Panc1 (cell line): ENCODE data around the gene P2RY2. TPM values are rescaled to one million over a fixed set of nuclear protein-coding genes. Genes with fewer than 3 reads are reported as not detected.
A peak's percentile ranks its signal among the peaks of the same experiment; 100 is the strongest.

Experiments used
- ATAC-seq: fragments of 200-7000 bp; cut with Tn5 transposase; 2 replicates; pipeline ENCODE4 v1.9.1; 2020; ENCODE audit warnings: mild to moderate bottlenecking, moderate library complexity
- BruUV-seq: library from RNA; stranded (reverse); fragments of 400-500 nt; replicated peaks from 2 replicates; lab custom pipeline; 2021; lab: Mats Ljungman, UMichigan
- CTCF ChIA-PET: fragments of 300-600 bp; sonication (Branson Sonifier 250); formaldehyde crosslinking; loops from one replicate; lab custom pipeline; 2022; ENCODE audit warnings: antibody characterized with exemption; lab: Charles Lee
- POLR2A ChIA-PET: fragments of 300-600 bp; sonication (Branson Sonifier 250); formaldehyde crosslinking; loops from one replicate; lab custom pipeline; 2022; ENCODE audit warnings: antibody characterized with exemption; lab: Charles Lee
- DNase-seq: peaks from one replicate; pipeline ENCODE4 v3.0.0-alpha.2; 2010; ENCODE audit warnings: low read depth, low spot score
- H3K27ac ChIP-seq: 2 replicates; pipeline ENCODE4 v1.5.1; 2011; ENCODE audit warnings: mild to moderate bottlenecking, low read length, inconsistent platforms
- H3K27me3 ChIP-seq: fragments of 200-500 bp; sonication (Bioruptor generic); 2 replicates; pipeline ENCODE4 v1.6.0; 2014; ENCODE audit warnings: low read length, inconsistent platforms; ENCODE audit not compliant: control insufficient read depth, insufficient read depth
- H3K36me3 ChIP-seq: fragments of 200-500 bp; sonication (Bioruptor generic); 2 replicates; pipeline ENCODE4 v1.5.1; 2014; ENCODE audit warnings: inconsistent platforms, mild to moderate bottlenecking, low read length, moderate library complexity; ENCODE audit not compliant: control insufficient read depth, insufficient read depth
- H3K4me1 ChIP-seq: 2 replicates; pipeline ENCODE4 v1.5.1; 2011; ENCODE audit warnings: inconsistent platforms, mild to moderate bottlenecking, low read length, moderate library complexity; ENCODE audit not compliant: control insufficient read depth, insufficient read depth
- H3K4me3 ChIP-seq, 2 experiments: 2 replicates each; pipeline ENCODE4 v1.5.1; 2011 to 2012; ENCODE audit warnings: low read depth in 2 of 2, low read length in 2 of 2, mild to moderate bottlenecking in 2 of 2, inconsistent platforms in 1 of 2, moderate library complexity in 1 of 2
- H3K9me3 ChIP-seq: fragments of 200-500 bp; sonication (Bioruptor generic); 2 replicates; pipeline ENCODE4 v1.5.1; 2014; ENCODE audit warnings: low read depth, mild to moderate bottlenecking, inconsistent platforms, low read length, moderate library complexity; ENCODE audit not compliant: control insufficient read depth, insufficient read depth
- POLR2AphosphoS5 ChIP-seq: IDR thresholded peaks from 2 replicates; pipeline ENCODE4 v1.6.1; 2012; ENCODE audit warnings: mild to moderate bottlenecking, low read depth, low read length, moderate library complexity
- SIN3A ChIP-seq: IDR thresholded peaks from 2 replicates; pipeline ENCODE4 v1.6.1; 2012; ENCODE audit warnings: low read depth, mild to moderate bottlenecking, low read length, moderate library complexity, borderline replicate concordance; ENCODE audit not compliant: insufficient read depth
- TCF7L2 ChIP-seq: IDR thresholded peaks from 2 replicates; pipeline ENCODE4 v1.6.1; 2011; ENCODE audit warnings: mild to moderate bottlenecking, low read depth, low read length, inconsistent platforms
- in situ Hi-C: cut with HindIII; loops from 2 replicates; pipeline ENCODE4 v1.10.0; 2016; ENCODE audit warnings: low sequenced_read_pairs, low pct_unique_long_range_greater_than_20kb
- intact Hi-C: fragments of 100-400 bp; cut with micrococcal nuclease; formaldehyde crosslinking; loops from one replicate; pipeline ENCODE4 v1.10.0; 2022; ENCODE audit not compliant: unreplicated experiment
- total RNA-seq: library from RNA; stranded (reverse); gene quantifications from one replicate; pipeline ENCODE4 v1.2.1, GENCODE V29; 2021; ENCODE audit not compliant: unreplicated experiment
- TF ChIP-seq, protein P1 (sequence below): fragments of 450-650 bp; IDR thresholded peaks from 2 replicates; pipeline ENCODE4 v1.5.1; 2017; ENCODE audit warnings: mild to moderate bottlenecking
- TF ChIP-seq, protein P2 (sequence below), 2 experiments: IDR thresholded peaks; 2 replicates each; pipeline ENCODE4 v1.6.1; 2011 to 2012; ENCODE audit warnings: low read depth in 2 of 2, control low read depth in 1 of 2, low read length in 1 of 2, mild to moderate bottlenecking in 1 of 2, moderate library complexity in 1 of 2; ENCODE audit not compliant: insufficient read depth in 1 of 2

Gene P2RY2
- total RNA-seq, 1 experiment from 2014 or later, result 2.4 TPM

DNA sequence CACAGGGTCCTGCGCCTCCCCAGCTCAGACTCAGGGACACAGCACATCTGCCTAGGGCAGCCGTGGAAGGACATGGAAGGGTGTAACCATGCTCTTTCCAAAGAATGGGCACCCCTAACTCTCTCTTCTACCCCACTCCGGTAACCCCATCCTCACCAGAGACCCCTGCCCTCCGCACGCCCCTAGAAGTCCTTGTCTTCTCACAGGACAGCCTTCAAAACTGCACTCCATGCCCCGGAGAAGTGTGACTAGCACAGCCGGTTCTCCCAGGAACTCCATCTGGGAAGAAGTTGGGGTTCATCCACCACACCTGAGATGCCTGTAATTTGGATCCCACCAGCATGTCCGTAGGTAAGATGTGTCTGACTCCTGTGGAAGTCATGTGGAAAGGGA, 25.0 kb downstream of the P2RY2 start:
- H3K27me3 ChIP-seq, result no peaks in the 10 kb centered on the region
- no peak for TF ChIP-seq POLR2AphosphoS5
- TF ChIP-seq SIN3A, result no peak
- TF ChIP-seq, protein P1, sequence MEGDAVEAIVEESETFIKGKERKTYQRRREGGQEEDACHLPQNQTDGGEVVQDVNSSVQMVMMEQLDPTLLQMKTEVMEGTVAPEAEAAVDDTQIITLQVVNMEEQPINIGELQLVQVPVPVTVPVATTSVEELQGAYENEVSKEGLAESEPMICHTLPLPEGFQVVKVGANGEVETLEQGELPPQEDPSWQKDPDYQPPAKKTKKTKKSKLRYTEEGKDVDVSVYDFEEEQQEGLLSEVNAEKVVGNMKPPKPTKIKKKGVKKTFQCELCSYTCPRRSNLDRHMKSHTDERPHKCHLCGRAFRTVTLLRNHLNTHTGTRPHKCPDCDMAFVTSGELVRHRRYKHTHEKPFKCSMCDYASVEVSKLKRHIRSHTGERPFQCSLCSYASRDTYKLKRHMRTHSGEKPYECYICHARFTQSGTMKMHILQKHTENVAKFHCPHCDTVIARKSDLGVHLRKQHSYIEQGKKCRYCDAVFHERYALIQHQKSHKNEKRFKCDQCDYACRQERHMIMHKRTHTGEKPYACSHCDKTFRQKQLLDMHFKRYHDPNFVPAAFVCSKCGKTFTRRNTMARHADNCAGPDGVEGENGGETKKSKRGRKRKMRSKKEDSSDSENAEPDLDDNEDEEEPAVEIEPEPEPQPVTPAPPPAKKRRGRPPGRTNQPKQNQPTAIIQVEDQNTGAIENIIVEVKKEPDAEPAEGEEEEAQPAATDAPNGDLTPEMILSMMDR, result no peak
- TF ChIP-seq TCF7L2, result no peak
- CTCF ChIA-PET, result interaction anchor here (0.6 to 2.7 kb wide), 7 partner anchors 10 to 518 kb away, joined by 3 to 12 read pairs (median 6); no protein-coding TSS in a partner anchor
- H3K4me1 ChIP-seq, result peaks cover 7% of the 10 kb centered on the region; the same call in 1 of the 2 replicates
- H3K4me3 ChIP-seq, result no peak overlapping the region
- DNase-seq (no peak), ATAC-seq (no peak)
- no peaks in the 10 kb centered on the region for H3K36me3 ChIP-seq
- POLR2A ChIA-PET, result interaction anchor here (0.7 kb wide), 2 partner anchors 94 to 211 kb away, joined by 4 to 9 read pairs; no protein-coding TSS in a partner anchor
- H3K9me3 ChIP-seq, result no peaks in the 10 kb centered on the region
- no TSS peak for BruUV-seq
- in situ Hi-C loops (no loop called here), intact Hi-C loops (loop anchor here (2.0 to 5.0 kb wide), 2 partner anchors 58 to 411 kb away; no protein-coding TSS in a partner anchor)
- H3K27ac ChIP-seq, result peak overlapping the region; percentile 12; the same call in 1 of the 2 replicates

DNA sequence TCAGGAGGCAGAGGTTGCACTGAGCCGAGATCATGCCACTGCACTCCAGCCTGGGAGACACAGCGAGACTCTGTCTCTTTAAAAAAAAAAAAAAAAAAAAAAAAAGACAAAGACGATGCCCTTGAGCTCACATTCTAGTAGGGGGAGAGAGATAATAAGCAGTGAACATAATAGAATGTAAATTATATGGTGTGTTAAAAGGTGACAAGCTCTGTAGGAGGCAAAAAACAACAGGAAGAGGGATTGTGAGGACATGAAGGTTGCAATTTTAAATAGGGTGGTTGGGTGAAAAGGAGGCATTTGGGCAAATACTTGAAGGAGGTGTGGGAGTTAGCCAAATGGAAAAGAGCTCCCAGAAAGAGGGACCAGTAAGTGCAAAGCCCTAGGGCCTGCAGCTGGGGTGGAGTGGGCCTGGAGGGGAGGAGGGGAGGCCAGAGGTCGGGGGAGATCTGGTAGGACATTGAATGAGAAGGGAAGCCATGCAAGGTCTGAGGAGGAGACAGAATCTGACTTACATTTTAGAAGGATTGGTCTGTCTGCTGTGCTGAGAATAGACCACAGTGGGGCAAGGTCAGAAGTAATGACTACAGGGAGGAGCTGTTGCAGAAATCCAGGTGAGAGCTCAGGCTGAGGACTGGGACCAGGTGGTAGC, 26.6 kb downstream of the P2RY2 start:
- H3K27me3 ChIP-seq, result no peaks in the 10 kb centered on the region
- H3K4me1 ChIP-seq, result peaks cover 7% of the 10 kb centered on the region
- no peaks in the 10 kb centered on the region for H3K36me3 ChIP-seq
- BruUV-seq, result no TSS peak
- DNase-seq (no peak), ATAC-seq (no peak)
- H3K4me3 ChIP-seq, result no peak overlapping the region
- no peaks in the 10 kb centered on the region for H3K9me3 ChIP-seq
- POLR2A ChIA-PET, result interaction anchor here (0.6 kb wide), 1 partner anchor 336 kb away, joined by 11 read pairs; no protein-coding TSS in a partner anchor
- CTCF ChIA-PET, result interaction anchor here (0.5 to 2.7 kb wide), 6 partner anchors 9 to 320 kb away, joined by 3 to 10 read pairs (median 4); no protein-coding TSS in a partner anchor
- in situ Hi-C loops, result no loop called here
- H3K27ac ChIP-seq, result no peak overlapping the region
- intact Hi-C loops, result loop anchor here (5.0 kb wide), 1 partner anchor 412 kb away; no protein-coding TSS in a partner anchor
- TF ChIP-seq SIN3A (no peak), TCF7L2 (no peak), POLR2AphosphoS5 (no peak)
- TF ChIP-seq, protein P2, sequence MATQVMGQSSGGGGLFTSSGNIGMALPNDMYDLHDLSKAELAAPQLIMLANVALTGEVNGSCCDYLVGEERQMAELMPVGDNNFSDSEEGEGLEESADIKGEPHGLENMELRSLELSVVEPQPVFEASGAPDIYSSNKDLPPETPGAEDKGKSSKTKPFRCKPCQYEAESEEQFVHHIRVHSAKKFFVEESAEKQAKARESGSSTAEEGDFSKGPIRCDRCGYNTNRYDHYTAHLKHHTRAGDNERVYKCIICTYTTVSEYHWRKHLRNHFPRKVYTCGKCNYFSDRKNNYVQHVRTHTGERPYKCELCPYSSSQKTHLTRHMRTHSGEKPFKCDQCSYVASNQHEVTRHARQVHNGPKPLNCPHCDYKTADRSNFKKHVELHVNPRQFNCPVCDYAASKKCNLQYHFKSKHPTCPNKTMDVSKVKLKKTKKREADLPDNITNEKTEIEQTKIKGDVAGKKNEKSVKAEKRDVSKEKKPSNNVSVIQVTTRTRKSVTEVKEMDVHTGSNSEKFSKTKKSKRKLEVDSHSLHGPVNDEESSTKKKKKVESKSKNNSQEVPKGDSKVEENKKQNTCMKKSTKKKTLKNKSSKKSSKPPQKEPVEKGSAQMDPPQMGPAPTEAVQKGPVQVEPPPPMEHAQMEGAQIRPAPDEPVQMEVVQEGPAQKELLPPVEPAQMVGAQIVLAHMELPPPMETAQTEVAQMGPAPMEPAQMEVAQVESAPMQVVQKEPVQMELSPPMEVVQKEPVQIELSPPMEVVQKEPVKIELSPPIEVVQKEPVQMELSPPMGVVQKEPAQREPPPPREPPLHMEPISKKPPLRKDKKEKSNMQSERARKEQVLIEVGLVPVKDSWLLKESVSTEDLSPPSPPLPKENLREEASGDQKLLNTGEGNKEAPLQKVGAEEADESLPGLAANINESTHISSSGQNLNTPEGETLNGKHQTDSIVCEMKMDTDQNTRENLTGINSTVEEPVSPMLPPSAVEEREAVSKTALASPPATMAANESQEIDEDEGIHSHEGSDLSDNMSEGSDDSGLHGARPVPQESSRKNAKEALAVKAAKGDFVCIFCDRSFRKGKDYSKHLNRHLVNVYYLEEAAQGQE (IDR thresholded peaks at IDR 0.05; ENCODE audit: insufficient read depth in 1 of 2, low read depth in 2 of 2, low read length in 1 of 2), result no peak
- TF ChIP-seq, protein P1, result no peak
